Coronary artery (tissue), 2 donors: ENCODE results near the gene BMPER.

Source experiments
- DNase-seq: peaks from one replicate; pipeline ENCODE4 v3.0.0-alpha.2; 2017; ENCODE audit warnings: low spot score
- H3K27ac ChIP-seq, 2 donors: fragments of 200-600 bp; sonication (generic); one replicate each; pipeline ENCODE4 v1.5.1; 2016 to 2019
- H3K4me3 ChIP-seq: fragments of 200-600 bp; sonication (generic); 2 replicates; pipeline ENCODE4 v1.5.1; 2016; ENCODE audit warnings: mild to moderate bottlenecking, moderate library complexity
- CTCF ChIP-seq: fragments of 200-600 bp; sonication (generic); IDR thresholded peaks from one replicate; pipeline ENCODE4 v1.5.1; 2019; ENCODE audit warnings: antibody characterized with exemption

The BMPER gene

DNA sequence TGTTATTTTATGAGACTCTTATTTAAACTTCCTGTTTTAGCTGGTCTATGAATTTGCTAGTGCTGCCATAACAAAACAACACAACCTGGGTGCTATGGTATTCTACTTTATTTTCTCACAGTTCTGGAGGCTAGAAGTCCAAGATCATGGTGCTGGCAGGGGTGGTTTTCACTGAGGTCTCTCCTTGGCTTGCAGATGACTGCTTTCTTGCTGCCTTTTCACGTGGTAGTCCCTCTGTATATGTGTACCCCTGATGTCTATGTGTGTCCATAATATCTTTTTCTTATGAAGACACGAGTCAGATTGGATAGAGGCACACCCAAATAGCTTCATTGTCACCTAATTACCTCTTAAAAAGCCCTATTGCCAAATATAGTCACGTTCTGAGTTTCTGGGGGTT is 270.5 kb downstream of the BMPER start:
- Histone ChIP-seq H3K27ac (no peak overlapping the region), H3K4me3 (no peak overlapping the region)
- DNase-seq: no peak
- no peak for TF ChIP-seq CTCF

DNA sequence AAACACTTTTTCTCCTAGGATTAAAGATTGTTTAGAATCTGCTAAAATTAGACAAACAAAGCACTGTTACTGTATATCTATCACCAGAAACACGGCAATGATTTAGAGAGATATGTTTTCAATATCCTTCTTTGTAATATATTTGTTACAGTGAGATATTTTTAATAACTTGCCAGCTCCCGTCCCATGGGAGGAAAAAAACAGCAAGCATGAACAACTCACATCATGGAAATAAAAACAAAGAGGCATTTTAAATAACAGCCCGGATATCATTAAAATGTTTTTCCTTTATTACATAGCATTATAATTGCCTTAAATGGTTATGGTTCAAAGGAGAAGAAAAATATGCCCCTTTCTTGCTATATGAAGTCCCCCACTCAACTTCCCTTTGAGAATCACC is 272.1 kb downstream of the BMPER start:
- no peak overlapping the region for H3K27ac ChIP-seq
- no peak for DNase-seq
- H3K4me3 ChIP-seq: no peak overlapping the region
- no peak for TF ChIP-seq CTCF

DNA sequence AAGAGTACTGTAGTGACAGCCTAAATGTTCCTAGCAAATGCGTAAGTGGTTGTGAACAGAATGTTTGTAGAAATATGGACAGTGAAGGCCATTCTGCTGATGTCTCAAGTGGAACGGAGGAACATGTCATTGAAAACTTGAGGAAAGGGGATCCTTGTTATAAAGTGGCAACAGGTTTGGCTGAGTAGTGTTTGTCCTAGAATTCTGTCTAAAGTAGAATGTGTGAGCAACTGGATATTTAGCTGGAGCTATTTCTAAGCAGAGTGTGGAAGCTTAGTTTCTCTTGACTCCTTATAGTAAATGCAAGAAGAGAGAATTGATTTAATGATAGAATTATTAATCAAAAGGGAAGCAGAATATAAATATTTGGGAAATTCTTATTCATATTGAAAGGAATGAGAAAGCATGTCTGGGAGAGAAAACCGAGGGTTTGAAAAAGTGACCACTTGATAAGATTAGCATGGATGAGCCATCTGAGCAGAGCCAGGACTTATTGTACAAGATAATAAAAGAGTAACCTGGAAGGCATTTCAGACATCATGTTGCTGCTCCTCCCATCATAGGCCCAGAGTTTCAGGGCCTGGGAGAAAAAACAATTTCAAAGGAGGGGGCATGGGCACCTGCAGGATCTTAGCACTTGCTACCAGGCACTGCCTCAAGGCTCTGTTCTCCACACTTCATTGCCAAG is 276.1 kb downstream of the BMPER start:
- no peak for TF ChIP-seq CTCF
- no peak for DNase-seq
- Histone ChIP-seq H3K27ac (no peak overlapping the region), H3K4me3 (no peak overlapping the region)

- Histone ChIP-seq H3K27ac (no peak overlapping the region), H3K4me3 (no peak overlapping the region)
- TF ChIP-seq CTCF: no peak
- DNase-seq: no peak
Measured at GRCh38 chr7:34184466-34184865, 279.1 kb downstream of the BMPER start.

DNA sequence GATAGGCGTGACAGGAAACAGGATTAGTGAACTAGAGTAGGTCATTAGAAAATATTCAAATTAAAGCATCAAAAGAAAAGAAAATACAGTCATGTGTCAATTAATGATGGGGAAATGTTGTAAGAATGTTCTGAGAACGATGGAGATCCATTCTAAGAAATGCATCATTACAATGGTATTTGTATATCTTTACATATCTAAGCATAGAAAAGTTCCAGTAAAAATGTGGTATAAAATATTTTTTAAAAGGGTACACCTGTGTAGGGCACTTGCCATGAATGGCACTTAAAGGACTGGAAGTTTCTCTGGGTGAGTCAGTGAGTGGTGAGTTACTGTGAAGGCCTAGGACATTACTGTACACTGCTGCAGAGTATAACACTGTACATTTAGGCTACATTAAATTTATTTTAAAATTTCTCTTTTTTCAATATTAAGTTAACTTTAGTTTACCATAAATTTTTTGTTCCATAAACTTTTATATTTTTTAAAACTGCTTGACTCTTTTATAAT is 282.5 kb downstream of the BMPER start:
- TF ChIP-seq CTCF: no peak
- DNase-seq: no peak
- Histone ChIP-seq H3K4me3 (no peak overlapping the region), H3K27ac (no peak overlapping the region)

DNA sequence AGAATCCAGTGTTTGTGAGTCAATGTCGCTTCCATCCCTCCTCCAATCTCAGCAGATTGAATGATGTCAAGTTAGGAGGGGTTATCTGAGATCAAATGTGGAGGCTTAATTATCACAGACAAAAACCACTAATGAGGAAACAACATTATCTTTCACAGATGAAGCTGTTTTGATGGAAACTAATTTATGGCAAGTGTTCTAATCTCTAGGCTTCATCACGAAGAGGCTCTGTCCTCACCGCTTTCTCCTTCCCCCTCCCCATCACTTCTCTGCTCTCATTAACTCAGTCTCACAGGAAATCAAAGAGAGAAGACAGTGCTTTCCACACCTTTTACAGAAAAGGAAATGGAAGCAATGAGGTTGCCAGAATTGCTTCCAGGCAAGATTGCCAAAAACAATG is 283.7 kb downstream of the BMPER start:
- DNase-seq: no peak
- H3K27ac ChIP-seq: no peak overlapping the region
- no peak overlapping the region for H3K4me3 ChIP-seq

More for the DNA sequence above, 283.7 kb downstream of the BMPER start:
- TF ChIP-seq CTCF: no peak
